Cardiac muscle cell (in vitro differentiated cells and primary cell): ENCODE data around the gene CERKL. TPM values are rescaled to one million over a fixed set of nuclear protein-coding genes. Genes with fewer than 3 reads are reported as not detected.

Source experiments
- DNase-seq, 2 donors: peaks; one replicate each; pipeline versions ENCODE4 v3.0.0 to v3.0.0-alpha.2; 2010 to 2017; ENCODE audit warnings: low read depth in 1 of 2, low spot score in 1 of 2
- H3K27ac ChIP-seq: fragments of 200-600 bp; sonication (generic); 2 replicates; pipeline ENCODE4 v1.5.1; 2016
- H3K27me3 ChIP-seq: fragments of 200-600 bp; sonication (generic); 2 replicates; pipeline ENCODE4 v1.6.0; 2016; ENCODE audit warnings: control low read depth
- H3K36me3 ChIP-seq: fragments of 200-600 bp; sonication (generic); 2 replicates; pipeline ENCODE4 v1.5.1; 2016; ENCODE audit warnings: control low read depth
- H3K4me1 ChIP-seq: fragments of 200-600 bp; sonication (generic); 2 replicates; pipeline ENCODE4 v1.8.1; 2017; ENCODE audit warnings: low read depth, mild to moderate bottlenecking, mixed run types
- H3K4me3 ChIP-seq: fragments of 200-600 bp; sonication (generic); 2 replicates; pipeline ENCODE4 v1.5.1; 2016; ENCODE audit warnings: mild to moderate bottlenecking
- H3K9me3 ChIP-seq: fragments of 200-600 bp; sonication (generic); 2 replicates; pipeline ENCODE4 v1.5.1; 2017; ENCODE audit warnings: low read depth, mild to moderate bottlenecking, control low read depth
- polyA plus RNA-seq: library from polyadenylated mRNA; unstranded; fragments of >200 nt; fragmentation: Nextera tagmentation; extraction: Ambion mirVana; gene quantifications from 2 replicates; pipeline ENCODE4 v1.2.1, GENCODE V29; 2016
- total RNA-seq: library from RNA; depleted of rRNA; stranded (reverse); fragments of >200 nt; gene quantifications from 2 replicates; pipeline ENCODE4 v1.2.3, GENCODE V29; 2016
- TF ChIP-seq, protein P1 (sequence below): IDR thresholded peaks from 2 replicates; pipeline ENCODE4 v1.5.1; 2012; ENCODE audit warnings: low read depth, mild to moderate bottlenecking, low read length

Gene CERKL
- total and polyA plus RNA-seq, 2 experiments from 2014 or later: 0.06 to 0.15 TPM

DNA sequence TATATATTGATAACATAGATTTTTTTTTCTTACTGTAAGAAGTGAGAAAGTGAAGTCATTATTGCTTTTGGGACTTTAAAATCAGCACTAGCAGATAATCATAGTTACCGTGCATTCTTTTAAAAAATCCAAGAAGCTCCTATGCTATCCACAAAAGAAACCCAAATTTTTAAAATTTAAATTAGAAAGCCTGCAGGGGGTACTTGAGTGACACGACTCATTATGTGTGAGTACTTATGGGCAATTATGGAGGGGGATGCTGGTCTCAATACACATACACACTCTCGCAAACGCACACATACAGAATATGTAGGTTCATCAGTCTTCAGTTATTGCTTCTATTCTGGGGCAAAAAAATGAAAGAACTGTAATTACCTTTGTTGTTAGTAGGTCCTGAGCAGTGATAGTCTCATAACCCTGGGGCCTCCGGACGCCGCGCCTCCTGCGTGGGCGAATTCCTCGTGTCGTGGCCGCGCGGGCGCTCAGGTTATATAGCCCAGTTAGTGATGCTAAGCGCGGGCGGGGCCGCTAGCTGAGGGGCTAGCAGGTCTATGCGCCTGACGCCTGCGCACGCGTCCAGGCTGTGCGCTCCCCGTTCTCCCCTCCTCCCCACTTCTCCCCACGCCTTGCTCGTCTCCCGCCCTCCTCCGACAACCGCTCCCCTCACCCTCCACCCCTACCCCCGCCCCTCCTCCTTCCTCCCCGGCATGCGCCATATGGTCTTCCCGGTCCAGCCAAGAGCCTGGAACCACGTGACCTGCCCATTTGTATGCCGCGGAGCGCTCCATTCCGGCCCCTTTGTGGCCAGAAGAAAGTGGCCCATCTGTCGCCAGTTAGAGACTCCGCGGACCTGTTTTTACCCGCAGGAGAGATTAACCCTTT is 23.4 kb upstream of the CERKL start, which contains the start of gene NEUROD1:
Gene NEUROD1 (minus strand): TSS at position 463 of the 882 bp plus-strand sequence. CDS start 1,657 bp downstream, outside the sequence.
- no peak for DNase-seq
- peaks cover 100% of the 10 kb centered on the region for H3K27me3 ChIP-seq
- TF ChIP-seq, protein P1, sequence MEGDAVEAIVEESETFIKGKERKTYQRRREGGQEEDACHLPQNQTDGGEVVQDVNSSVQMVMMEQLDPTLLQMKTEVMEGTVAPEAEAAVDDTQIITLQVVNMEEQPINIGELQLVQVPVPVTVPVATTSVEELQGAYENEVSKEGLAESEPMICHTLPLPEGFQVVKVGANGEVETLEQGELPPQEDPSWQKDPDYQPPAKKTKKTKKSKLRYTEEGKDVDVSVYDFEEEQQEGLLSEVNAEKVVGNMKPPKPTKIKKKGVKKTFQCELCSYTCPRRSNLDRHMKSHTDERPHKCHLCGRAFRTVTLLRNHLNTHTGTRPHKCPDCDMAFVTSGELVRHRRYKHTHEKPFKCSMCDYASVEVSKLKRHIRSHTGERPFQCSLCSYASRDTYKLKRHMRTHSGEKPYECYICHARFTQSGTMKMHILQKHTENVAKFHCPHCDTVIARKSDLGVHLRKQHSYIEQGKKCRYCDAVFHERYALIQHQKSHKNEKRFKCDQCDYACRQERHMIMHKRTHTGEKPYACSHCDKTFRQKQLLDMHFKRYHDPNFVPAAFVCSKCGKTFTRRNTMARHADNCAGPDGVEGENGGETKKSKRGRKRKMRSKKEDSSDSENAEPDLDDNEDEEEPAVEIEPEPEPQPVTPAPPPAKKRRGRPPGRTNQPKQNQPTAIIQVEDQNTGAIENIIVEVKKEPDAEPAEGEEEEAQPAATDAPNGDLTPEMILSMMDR: no peak
- H3K36me3 ChIP-seq: no peaks in the 10 kb centered on the region
- peaks cover 6% of the 10 kb centered on the region for H3K4me1 ChIP-seq
- no peak within 1 kb of the TSS for H3K4me3 ChIP-seq
- H3K27ac ChIP-seq: no peak within 1 kb of the TSS
- H3K9me3 ChIP-seq: no peaks in the 10 kb centered on the region

DNA sequence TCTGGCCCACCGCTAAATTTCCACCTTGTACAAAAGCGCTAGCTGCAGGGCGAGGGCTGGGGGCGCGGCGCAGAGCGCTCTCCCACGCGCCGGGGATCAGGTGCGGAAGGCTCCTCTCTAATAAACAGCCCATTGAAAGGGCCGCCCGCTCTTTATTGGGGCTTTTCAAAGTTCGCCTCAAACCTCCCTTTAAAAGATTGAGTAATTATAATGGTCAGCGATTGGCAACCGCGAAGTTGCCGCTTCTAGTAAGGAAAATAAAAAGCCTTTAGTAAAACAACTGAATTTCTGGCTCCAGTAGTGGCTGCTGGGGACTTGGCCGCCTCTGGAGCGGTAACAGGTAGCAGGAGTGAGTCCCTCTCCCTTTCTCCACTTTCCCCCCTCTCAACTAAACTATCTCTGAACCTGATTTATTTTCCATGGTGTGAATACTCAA is 22.7 kb upstream of the CERKL start:
- TF ChIP-seq, protein P1: no peak
- DNase-seq: no peak
- H3K9me3 ChIP-seq: no peaks in the 10 kb centered on the region

DNA sequence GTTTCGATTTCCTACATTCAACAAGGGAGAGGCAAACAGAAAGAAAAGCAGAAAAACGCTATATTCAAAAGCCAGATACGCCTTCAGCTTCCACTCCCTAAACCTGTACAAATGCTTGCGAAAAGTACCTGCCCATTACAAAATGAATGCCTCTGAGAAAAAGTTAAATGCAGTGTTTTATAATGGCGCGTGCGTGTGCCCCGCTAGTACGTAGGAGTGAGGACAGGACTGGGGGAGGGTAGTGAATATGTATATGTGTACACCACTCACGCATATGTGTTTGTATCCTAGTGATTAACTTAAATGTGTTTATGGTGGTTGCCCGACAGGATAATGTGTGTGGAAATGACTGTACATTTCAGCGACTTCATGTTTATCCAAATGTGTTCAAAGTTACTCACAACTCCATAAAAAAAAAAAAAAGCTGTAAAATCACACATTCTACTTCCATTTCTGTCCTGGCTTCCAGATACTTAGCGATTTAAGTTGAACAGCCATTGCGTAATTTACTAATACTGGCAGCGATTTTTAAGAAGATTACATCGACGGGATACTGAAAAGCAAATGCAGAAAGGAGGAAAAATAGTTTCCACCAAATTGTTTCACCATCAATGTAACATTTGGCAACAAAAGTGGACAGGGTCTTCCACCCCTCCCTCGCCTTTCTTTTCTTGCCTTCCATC is 22.1 kb upstream of the CERKL start:
- TF ChIP-seq, protein P1: no peak
- DNase-seq: no peak
- no peak overlapping the region for H3K4me3 ChIP-seq

More for the DNA sequence above, 22.7 kb upstream of the CERKL start:
- H3K36me3 ChIP-seq: no peaks in the 10 kb centered on the region
- H3K27ac ChIP-seq: no peak overlapping the region
- no peak overlapping the region for H3K4me3 ChIP-seq
- peaks cover 100% of the 10 kb centered on the region for H3K27me3 ChIP-seq
- peaks cover 6% of the 10 kb centered on the region for H3K4me1 ChIP-seq

DNA sequence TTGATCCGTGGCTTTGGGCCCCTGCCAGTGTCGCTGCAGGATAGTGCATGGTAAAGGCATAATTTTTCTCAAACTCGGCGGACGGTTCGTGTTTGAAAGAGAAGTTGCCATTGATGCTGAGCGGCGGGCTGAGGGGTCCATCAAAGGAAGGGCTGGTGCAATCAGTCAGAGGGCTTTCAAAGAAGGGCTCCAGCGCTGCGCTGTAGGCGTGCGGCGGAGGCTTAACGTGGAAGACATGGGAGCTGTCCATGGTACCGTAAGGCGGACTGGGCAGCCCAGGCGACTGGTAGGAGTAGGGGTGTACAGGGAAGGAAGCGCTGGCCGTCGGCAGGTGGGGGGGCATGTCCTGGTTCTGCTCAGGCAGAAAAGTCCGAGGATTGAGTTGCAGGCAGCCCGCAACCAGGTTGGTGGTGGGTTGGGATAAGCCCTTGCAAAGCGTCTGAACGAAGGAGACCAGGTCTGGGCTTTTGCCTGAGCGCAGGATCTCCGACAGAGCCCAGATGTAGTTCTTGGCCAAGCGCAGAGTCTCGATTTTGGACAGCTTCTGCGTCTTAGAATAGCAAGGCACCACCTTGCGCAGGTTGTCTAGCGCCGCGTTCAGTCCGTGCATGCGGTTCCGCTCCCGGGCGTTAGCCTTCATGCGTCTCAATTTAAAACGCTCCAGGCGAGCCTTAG is 21.1 kb upstream of the CERKL start:
- peaks cover 100% of the 10 kb centered on the region for H3K27me3 ChIP-seq
- DNase-seq: peak; percentile 90 to 94
- peaks cover 3% of the 10 kb centered on the region for H3K4me1 ChIP-seq
- no peak overlapping the region for H3K4me3 ChIP-seq
- TF ChIP-seq, protein P1: no peak
- H3K9me3 ChIP-seq: no peaks in the 10 kb centered on the region
- no peak overlapping the region for H3K27ac ChIP-seq
- H3K36me3 ChIP-seq: no peaks in the 10 kb centered on the region

More for the DNA sequence above, 22.1 kb upstream of the CERKL start:
- Histone ChIP-seq H3K4me1 (peaks cover 6% of the 10 kb centered on the region), H3K9me3 (no peaks in the 10 kb centered on the region), H3K27me3 (peaks cover 100% of the 10 kb centered on the region), H3K36me3 (no peaks in the 10 kb centered on the region), H3K27ac (no peak overlapping the region)

DNA sequence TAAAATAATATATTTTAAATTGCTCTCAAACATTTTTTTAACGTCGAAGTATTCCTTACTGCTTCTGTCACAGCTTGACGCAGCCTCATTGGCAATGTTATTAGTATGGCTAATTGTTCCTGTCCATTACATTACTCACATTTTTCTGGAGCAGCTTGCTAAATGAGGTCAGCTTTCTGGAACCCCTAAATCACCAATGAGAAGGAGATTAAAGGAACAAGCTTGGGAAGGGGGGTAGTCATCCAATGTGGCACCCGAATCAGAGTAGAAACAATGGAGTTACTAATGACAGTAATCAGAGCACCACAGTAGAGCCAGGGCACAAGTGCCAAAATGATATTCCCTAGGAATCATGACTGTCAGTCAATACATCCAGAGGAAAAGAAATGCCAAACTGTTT is 18.3 kb upstream of the CERKL start:
- Histone ChIP-seq H3K4me3 (no peak overlapping the region), H3K9me3 (no peaks in the 10 kb centered on the region), H3K27ac (no peak overlapping the region), H3K27me3 (peaks cover 93% of the 10 kb centered on the region), H3K36me3 (no peaks in the 10 kb centered on the region), H3K4me1 (no peaks in the 10 kb centered on the region)
- no peak for DNase-seq
- TF ChIP-seq, protein P1: no peak
